Muscle layer of duodenum (tissue), 2 donors: Measurements from ENCODE around the gene LEPROT.

Source experiments
- H3K27ac ChIP-seq: one replicate; pipeline ENCODE4 v1.7.0; 2013; ENCODE audit warnings: mild to moderate bottlenecking, low read length
- H3K27me3 ChIP-seq: one replicate; pipeline ENCODE4 v1.7.0; 2013; ENCODE audit warnings: low read depth, mild to moderate bottlenecking, control low read depth, low read length
- H3K36me3 ChIP-seq, 2 donors: one replicate each; pipeline ENCODE4 v1.7.0; 2013; ENCODE audit warnings: low read length in 2 of 2, control low read depth in 1 of 2, mild to moderate bottlenecking in 1 of 2; ENCODE audit not compliant: insufficient read depth in 2 of 2, control insufficient read depth in 1 of 2
- H3K4me1 ChIP-seq, 2 donors: one replicate each; pipeline ENCODE4 v1.7.0; 2013; ENCODE audit warnings: low read length in 2 of 2, mild to moderate bottlenecking in 2 of 2, control low read depth in 1 of 2, moderate library complexity in 1 of 2; ENCODE audit not compliant: insufficient read depth in 2 of 2, control insufficient read depth in 1 of 2
- H3K4me3 ChIP-seq, 2 donors: one replicate each; pipeline ENCODE4 v1.7.0; 2013; ENCODE audit warnings: low read length in 2 of 2, low read depth in 1 of 2, mild to moderate bottlenecking in 1 of 2
- H3K9me3 ChIP-seq, 2 donors: one replicate each; pipeline ENCODE4 v1.7.0; 2013; ENCODE audit warnings: low read length in 2 of 2, control low read depth in 1 of 2, mild to moderate bottlenecking in 1 of 2; ENCODE audit not compliant: control insufficient read depth in 1 of 2
- donor health status: healthy.

The LEPROT gene

DNA sequence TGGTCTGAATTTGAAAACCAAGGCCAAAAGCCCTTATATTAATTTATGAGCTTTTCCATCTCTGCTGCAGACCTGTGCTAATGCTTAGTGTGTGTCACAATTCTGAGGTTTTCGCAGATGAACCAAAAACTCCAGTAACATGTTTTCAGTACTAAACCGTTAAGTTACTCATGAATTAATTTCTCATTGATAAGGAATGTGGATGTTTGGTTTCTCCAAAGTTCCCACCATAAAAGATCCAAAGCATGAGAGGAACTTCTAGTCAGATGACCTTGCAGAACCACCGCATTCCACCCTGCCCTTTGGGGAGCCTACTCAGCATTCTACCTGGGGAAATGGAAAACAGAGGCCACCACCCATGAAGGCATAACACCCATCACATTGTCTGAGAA, 7.5 kb upstream of the LEPROT start:
- Histone ChIP-seq H3K27me3 (no peaks in the 10 kb centered on the region), H3K4me1 (no peaks in the 10 kb centered on the region), H3K36me3 (no peaks in the 10 kb centered on the region), H3K27ac (no peak overlapping the region), H3K4me3 (no peak overlapping the region), H3K9me3 (no peaks in the 10 kb centered on the region)

DNA sequence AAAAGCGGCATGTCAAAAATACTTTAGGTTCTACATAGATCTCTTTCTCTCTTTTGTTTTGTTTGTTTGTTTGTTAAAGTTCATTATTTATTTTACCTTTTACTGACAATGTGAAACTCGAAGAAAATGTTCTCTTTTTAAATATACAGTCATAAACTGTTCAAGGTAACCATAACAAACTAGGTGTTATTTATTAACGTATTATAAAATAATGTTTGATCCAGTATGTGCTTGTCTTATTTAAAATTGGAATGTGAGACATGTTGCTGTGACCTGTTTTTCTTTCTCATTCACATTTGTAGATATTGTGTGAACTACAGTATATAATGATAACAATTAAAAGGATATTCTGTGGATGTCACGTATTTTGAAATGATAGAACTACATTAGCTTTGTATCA, 5.9 kb upstream of the LEPROT start:
- Histone ChIP-seq H3K4me3 (no peak overlapping the region), H3K36me3 (no peaks in the 10 kb centered on the region), H3K4me1 (no peaks in the 10 kb centered on the region), H3K9me3 (no peaks in the 10 kb centered on the region), H3K27me3 (no peaks in the 10 kb centered on the region), H3K27ac (no peak overlapping the region)

DNA sequence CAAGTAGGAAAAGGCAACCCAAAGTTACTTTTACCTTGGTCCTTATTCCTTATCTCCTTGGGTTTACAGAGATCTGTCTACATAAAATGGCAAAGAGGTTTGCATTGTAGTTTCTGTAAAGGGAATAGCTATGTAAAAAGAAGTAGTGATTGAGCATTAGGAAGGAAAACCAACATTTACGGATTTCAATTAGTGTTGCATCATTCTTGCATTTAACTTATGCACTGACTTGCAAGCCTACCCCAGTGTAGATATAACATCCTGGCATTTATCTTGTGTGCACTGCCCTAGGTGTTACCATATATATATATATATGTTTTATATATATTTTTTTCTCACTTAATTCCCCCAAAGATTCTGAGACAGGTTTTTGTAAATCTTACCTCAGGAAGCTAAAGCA, 3.7 kb upstream of the LEPROT start:
- H3K9me3 ChIP-seq: no peaks in the 10 kb centered on the region
- no peak overlapping the region for H3K27ac ChIP-seq
- peaks cover 0 to 6% of the 10 kb centered on the region in 2 donors for H3K36me3 ChIP-seq
- H3K4me1 ChIP-seq: no peaks in the 10 kb centered on the region
- no peak overlapping the region for H3K4me3 ChIP-seq
- H3K27me3 ChIP-seq: no peaks in the 10 kb centered on the region

DNA sequence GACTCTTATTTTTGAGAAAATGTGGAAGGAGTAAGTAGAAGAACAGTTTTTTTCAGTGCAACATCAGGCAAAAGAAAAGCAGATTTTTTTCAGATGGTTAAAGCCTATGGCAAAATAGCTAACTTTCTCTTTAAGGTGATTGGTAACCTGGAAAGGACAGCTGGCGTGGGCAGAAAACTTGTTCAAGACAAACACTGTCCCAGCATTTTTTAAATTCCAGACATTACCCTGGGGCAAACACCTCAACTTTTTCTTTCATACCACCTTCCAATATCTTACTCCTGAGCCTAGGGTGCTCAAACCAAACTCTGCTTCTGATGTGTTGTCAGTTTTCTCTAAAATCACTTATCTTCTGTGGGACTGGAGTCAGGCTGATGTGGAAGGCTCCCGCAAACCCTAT, 2.7 kb upstream of the LEPROT start:
- peaks cover 0 to 6% of the 10 kb centered on the region in 2 donors for H3K36me3 ChIP-seq
- H3K4me1 ChIP-seq: peaks cover 0 to 9% of the 10 kb centered on the region in 2 donors
- no peak overlapping the region for H3K27ac ChIP-seq
- H3K9me3 ChIP-seq: no peaks in the 10 kb centered on the region
- H3K4me3 ChIP-seq: no peak overlapping the region
- H3K27me3 ChIP-seq: no peaks in the 10 kb centered on the region

DNA sequence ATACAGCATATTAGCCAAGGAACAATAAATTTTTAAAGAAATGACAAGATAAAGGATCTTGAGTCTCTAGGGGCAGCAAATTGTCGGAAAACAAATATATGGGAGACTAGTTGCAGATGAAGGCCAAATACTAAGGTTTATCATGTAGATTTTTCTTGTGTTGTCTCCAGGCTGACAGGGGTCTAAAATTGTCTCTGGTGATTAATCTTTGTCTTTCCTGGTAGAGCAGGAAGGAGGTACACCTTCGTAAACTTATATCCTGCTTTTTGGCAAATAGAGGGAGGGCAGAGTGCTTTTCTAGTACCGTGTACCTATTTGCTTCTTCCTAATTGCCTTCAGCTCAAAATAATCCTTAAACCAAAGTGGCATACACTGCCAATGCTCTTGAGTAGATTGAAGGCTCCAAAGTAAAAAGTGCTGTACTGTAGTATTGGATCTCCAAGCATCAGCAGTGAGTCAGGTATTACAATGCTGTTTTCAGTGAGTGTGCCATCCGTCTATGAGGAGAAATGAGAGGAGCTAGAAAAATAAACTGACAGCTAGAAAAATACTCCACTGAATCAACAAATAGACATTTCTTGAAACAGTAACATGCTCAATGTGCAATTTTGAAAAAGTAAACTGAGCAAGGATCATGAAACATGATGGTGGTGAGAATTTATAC, 1.8 kb upstream of the LEPROT start:
- Histone ChIP-seq H3K9me3 (no peaks in the 10 kb centered on the region), H3K4me3 (no peak overlapping the region), H3K4me1 (peaks cover 0 to 13% of the 10 kb centered on the region in 2 donors), H3K27ac (no peak overlapping the region), H3K27me3 (no peaks in the 10 kb centered on the region), H3K36me3 (peaks cover 0 to 6% of the 10 kb centered on the region in 2 donors)

DNA sequence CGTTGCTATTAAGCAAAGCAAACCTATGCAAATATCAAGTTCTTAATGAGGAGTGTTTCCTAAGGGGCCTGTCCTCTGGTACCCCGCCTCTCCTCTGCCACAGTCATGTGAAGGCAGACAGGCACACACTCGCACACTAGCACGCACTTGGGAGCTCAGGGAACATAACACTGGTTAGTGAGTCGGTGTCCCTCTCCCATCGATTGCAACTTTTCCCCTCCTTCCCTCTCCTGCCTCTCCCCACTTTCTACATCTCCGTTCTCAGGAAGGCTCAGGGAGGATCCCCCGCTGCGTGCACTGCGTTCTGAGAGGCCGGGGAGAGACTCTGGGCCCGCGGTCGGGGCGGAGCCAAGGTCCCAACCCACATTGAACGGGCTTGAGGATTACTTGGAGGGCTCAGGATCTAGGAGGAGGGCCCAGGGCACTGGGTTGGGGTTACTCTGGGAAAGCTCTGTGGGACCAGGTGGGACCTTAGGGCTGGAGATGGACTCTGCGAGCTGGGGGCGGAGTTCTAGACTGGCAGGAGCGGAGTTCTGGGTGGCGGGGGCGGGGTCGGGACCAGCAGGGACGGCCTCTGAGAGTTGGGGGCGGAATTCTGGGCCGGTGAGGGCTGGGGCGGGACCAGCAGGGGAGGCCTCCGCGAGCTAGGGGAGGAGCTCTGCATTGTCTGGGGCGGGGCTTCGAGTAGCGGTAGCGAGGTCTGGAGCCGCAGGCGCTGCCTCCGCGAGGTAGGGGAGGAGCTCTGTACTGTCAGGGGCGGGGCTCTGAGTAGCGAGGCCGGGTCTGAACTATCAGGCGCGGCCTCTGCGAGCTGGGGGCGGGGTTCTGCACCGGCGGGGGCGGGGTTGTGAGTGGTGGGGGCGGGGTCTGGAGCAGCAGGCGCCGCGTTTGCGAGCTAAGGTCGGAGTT, 533 bp upstream of the LEPROT start:
- no peaks in the 10 kb centered on the region for H3K27me3 ChIP-seq
- peaks cover 0 to 6% of the 10 kb centered on the region in 2 donors for H3K36me3 ChIP-seq
- no peaks in the 10 kb centered on the region for H3K9me3 ChIP-seq
- H3K4me1 ChIP-seq: peaks cover 0 to 13% of the 10 kb centered on the region in 2 donors
- peak overlapping the region; percentile 67 for H3K27ac ChIP-seq
- peak overlapping the region; percentile 77 to 82 for H3K4me3 ChIP-seq

- Histone ChIP-seq H3K4me3 (peak overlapping the region; percentile 82 to 88), H3K4me1 (peaks cover 0 to 13% of the 10 kb centered on the region in 2 donors)
These were observed 1.0 kb downstream of the LEPROT start for GRCh38 chr1:65421351-65422025.

DNA sequence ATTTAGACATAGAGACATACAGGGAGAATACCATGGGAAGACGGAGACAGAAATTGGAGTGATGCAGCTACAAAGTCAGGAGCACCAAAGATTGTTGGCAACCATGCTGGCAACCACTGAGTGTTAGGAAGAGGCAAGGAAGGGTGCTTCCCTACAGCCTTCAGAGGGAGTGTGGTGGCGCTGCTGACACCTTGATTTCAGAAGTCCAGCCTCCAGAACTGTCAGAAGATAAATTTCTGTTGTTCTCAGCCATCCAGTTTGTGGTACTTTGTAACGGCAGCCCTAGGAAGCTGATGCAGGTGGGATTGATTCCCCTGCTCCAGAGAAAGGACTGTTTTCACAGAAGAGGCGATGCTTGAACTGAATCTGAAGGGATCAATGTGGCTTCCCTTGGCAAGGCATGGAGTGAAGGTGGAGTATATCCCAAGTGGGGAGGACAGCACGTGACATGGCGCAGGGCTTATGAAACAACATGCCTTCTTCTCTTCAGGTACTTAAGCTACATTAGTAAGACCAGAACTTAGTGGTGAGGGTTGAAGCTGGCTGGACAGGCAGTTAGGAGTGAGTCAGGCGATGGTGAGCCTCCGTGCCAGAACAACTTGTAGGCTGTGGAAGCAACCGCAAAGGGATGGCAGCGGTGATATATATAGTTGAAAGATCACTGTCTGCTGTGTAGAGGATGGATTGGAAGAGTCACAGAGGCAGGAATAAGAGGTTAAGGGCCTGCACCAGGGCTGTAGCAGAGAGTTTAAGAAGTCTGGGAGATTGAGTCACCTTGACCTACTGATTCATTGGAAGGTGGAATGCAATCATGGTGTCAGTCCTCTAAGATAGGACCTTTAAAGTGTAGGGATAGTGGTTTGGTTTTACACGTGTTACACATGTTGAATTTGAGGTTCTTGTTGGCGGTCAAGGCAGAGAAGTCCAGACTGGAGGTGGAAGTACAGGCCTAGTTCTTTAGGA, 2.1 kb downstream of the LEPROT start:
- Histone ChIP-seq H3K27ac (peak overlapping the region; percentile 95), H3K27me3 (no peaks in the 10 kb centered on the region), H3K4me1 (peaks cover 0 to 13% of the 10 kb centered on the region in 2 donors), H3K36me3 (peaks cover 19 to 21% of the 10 kb centered on the region in 2 donors), H3K9me3 (no peaks in the 10 kb centered on the region), H3K4me3 (peak overlapping the region; percentile 82 to 88)

More at GRCh38 chr1:65421351-65422025, 1.0 kb downstream of the LEPROT start:
- Histone ChIP-seq H3K9me3 (no peaks in the 10 kb centered on the region), H3K36me3 (peaks cover 14 to 21% of the 10 kb centered on the region in 2 donors), H3K27ac (peak overlapping the region; percentile 95), H3K27me3 (no peaks in the 10 kb centered on the region)

DNA sequence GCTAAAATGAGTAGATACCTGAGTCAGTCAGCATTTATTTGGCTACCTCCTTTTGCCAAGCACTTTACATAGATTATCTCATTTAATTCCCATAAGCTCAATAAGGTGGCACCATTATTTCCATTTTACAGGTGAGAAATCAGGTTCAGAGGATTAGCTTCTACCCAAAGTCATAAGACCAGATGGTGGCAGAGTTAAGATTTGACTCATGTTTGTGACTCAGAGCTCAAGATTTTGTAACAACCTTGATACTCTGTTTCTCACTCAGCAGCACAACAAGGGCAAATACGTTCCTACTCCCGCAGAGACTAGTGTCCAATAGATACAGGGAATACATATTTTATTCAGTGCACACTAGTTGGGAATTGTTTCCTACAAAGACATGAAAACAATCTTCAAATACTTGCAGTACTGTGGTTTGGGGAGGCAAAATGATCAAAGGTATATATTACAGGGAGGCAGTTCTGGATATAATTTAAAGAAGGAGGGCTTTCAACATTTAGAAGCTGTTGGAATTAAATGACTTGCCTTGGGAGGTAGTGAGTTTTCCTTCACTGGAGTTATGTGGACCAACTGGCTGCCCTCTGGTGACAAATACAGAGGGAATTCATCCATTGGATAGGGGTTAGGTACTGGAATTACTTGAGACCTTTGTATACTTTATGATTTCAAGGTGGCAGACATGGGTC, 3.6 kb downstream of the LEPROT start:
- no peaks in the 10 kb centered on the region for H3K27me3 ChIP-seq
- H3K9me3 ChIP-seq: no peaks in the 10 kb centered on the region
- no peak overlapping the region for H3K4me3 ChIP-seq
- H3K36me3 ChIP-seq: peaks cover 19 to 24% of the 10 kb centered on the region in 2 donors
- no peak overlapping the region for H3K27ac ChIP-seq
- peaks cover 0 to 13% of the 10 kb centered on the region in 2 donors for H3K4me1 ChIP-seq

- Histone ChIP-seq H3K27me3 (no peaks in the 10 kb centered on the region), H3K4me3 (no peak overlapping the region), H3K27ac (no peak overlapping the region), H3K9me3 (no peaks in the 10 kb centered on the region), H3K36me3 (peaks cover 19 to 24% of the 10 kb centered on the region in 2 donors), H3K4me1 (peaks cover 0 to 13% of the 10 kb centered on the region in 2 donors)
These were observed 4.1 kb downstream of the LEPROT start for GRCh38 chr1:65424573-65424889.
